Measurements from ENCODE around the gene KPNA6.

KPNA6 gene

GRCh38 chr1:32201011-32201855 lies 93.4 kb downstream of the KPNA6 start:
- no peak for TF ChIP-seq CTCF (IDR thresholded peaks at IDR 0.05; ENCODE audit: low read depth, low read length)
- peak overlapping the region; percentile 75 for H3K4me3 ChIP-seq (ENCODE audit: low read depth, low read length)

- TF ChIP-seq CTCF (IDR thresholded peaks at IDR 0.05; ENCODE audit: low read depth, low read length) = no peak
Measured at GRCh38 chr1:32204943-32205361, 97.1 kb downstream of the KPNA6 start.

GRCh38 chr1:32205401-32206370 lies 97.8 kb downstream of the KPNA6 start, which contains the start of gene IQCC:
Gene IQCC, plus strand, starts transcription at chr1:32205671. Its CDS starts 11 bp downstream, at chr1:32205682.
- peak within 1 kb of the TSS; percentile 77 for H3K4me3 ChIP-seq (ENCODE audit: low read depth, low read length)
- no peak for TF ChIP-seq CTCF (IDR thresholded peaks at IDR 0.05; ENCODE audit: low read depth, low read length)

More at GRCh38 chr1:32204943-32205361, 97.1 kb downstream of the KPNA6 start:
- H3K4me3 ChIP-seq (ENCODE audit: low read depth, low read length) = peak overlapping the region; percentile 77

- no peak for TF ChIP-seq CTCF (IDR thresholded peaks at IDR 0.05; ENCODE audit: low read depth, low read length)
- no peak overlapping the region for H3K4me3 ChIP-seq (ENCODE audit: low read depth, low read length)
Measured at GRCh38 chr1:32208469-32208868, 100.6 kb downstream of the KPNA6 start.

- H3K4me3 ChIP-seq (ENCODE audit: low read depth, low read length) = no peak within 1 kb of the TSS
Measured at GRCh38 chr1:32208891-32209328, 101.1 kb downstream of the KPNA6 start, which contains the start of gene DCDC2B. Gene DCDC2B, plus strand, starts transcription at chr1:32209089. Its CDS starts 5 bp downstream, at chr1:32209094.

More at GRCh38 chr1:32208891-32209328, 101.1 kb downstream of the KPNA6 start, which contains the start of gene DCDC2B:
- TF ChIP-seq CTCF (IDR thresholded peaks at IDR 0.05; ENCODE audit: low read depth, low read length) = no peak

Measured in WI38 (cell line).